ENCODE results near the gene FIZ1.

The FIZ1 gene

GRCh38 chr19:55567708-55568328 lies 31.5 kb downstream of the FIZ1 start:
- DNase-seq: no peak

DNA sequence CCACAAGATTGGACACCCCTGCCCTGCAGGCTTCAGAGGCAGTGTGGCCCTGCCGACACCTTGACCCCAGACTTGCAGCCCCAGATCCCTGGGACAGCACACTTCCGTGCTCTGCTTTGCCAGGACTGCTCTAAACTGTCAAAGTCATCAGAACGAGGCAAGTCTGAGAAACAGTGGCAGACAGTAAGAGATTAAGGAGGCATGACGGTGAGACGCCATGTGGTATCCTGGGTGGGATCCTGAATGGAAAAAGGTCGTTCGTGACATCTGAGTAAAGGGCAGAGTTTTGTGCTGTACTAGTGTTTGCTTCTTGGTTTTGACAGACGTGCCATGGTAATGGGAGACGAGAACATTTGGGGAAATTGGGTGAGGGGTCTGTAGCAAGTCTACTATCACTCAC lies 32.5 kb downstream of the FIZ1 start:
- no peak for DNase-seq

DNA sequence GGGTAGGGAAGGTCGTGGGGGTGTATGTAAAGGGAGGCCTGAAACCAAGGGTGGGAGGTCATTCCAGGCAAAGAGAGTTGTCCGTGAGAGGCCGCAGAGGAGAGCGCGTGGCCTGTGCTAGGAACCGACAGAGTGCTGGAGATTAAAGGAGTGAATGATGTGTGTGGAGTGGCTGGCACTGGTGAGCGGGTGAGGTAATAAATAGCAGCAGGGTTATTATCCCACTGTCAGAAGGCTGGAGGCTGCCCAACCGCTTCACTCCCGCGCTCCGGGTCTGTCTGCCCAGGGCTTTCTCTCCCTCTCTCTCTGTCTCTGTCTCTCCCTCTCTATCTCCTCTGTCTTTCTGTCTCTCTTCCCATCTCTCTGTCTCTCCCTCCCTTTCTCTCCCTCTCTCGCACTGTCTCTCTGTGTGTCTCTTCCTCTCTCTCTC lies 36.0 kb downstream of the FIZ1 start:
- DNase-seq: no peak

DNA sequence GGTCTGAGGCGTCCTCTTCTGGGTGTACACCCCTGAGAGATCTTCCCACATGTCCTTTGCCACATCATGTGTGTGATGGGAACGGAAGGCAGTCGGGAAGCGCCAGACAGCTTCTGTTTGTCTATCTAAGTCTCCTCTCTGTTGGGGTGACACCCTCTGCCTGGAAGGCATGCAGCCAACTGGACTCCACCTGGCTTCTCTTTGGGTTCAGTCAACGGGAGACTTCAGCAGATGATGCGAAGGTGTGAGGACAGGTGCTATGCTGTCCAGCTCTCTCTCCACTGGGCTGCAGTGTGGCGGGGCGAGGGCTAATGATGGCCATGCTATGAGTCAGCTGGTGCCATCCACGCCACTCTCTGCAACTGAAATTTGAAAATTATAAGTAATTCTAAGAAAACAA lies 39.6 kb downstream of the FIZ1 start:
- DNase-seq: no peak

- no peak for DNase-seq
These were observed 44.6 kb downstream of the FIZ1 start for GRCh38 chr19:55554741-55555152.

GRCh38 chr19:55554302-55554701 lies 45.0 kb downstream of the FIZ1 start:
- DNase-seq: no peak

DNA sequence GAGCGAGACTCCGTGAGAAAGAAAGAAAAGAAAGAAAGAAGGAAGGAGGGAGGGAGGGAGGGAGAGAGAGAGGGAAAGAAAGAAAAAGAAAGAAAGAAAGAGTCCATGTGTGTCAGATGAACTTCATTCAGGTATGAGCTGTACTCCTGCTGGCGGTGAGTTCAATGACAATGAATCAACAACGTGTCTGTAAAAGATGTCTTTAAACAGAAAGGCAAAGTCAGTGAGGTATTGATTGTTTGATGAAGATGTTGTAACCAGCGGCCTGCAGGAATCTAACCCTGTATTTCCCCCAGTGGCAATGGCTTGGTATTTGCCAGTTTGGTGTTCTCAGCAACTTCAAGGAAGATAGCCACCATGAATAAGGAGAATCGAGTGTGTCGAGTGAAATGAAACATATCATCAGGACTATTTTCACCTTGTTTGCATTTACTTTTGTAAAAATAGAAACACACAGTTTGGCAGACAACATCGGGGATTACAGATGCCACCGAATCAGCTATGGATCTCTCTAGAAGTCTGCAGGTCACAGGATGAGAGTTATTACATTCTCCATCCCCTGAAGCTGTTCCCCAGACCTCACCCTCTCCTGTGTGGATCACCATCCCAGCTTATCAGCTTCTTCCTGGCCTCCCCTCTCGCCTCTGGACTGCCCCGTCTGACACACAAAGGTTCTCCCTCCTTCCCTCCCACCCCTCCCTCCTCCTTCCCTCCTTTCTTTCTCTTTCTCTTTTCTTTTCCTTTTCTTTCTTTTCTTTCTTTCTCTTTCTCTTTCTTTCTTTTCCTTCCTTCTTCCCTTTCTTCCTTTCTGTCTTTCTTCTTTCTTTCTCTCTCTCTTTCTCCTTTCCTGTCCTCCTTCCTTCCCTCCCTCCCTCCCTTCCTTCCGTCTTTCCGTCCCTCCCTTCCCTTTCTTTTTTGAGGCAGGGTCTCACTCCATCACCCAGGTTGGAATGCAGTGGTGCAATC lies 45.8 kb downstream of the FIZ1 start:
- DNase-seq: no peak

- no peak for DNase-seq
These were observed 46.7 kb downstream of the FIZ1 start for GRCh38 chr19:55552620-55553019.

- no peak for DNase-seq
These were observed 47.1 kb downstream of the FIZ1 start for GRCh38 chr19:55552206-55552605.

GRCh38 chr19:55550321-55550650 lies 49.0 kb downstream of the FIZ1 start:
- no peak for DNase-seq

- DNase-seq: no peak
These were observed 49.6 kb downstream of the FIZ1 start for GRCh38 chr19:55549500-55550320.

DNA sequence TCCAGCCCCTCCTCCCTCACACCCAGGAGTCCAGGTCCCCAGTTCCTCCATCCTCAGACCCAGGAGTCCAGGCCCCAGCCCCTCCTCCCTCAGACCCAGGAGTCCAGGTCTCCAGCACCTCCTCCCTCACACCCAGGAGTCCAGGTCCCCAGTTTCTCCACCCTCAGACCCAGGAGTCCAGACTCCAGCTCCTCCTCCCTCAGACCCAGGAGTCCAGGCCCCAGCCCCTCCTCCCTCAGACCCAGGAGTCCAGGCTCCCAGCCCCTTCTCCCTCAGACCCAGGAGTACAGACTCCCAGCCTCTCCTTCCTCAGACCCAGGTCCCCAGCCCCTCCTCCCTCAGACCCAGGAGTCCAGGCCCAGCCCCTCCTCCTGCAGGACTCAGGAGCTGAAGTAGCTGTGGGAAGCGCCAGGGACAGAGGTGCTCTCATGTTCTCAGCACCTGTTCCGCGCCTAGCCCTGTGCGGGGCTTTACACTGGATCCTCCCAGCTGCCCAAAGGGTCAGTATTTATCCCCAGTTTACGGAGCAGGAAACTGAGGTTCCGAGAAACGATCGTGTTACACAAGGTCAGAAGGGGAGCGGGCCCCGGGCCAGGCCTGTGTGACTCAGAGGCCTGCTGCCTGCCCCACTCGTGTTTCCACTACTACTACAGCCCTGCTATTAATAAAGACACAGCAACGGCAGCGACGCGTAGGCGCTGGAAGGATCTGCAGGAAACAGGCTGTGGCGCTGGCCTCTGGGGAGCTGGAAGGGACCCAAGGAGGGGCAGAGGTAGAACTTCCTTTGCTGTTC lies 52.3 kb downstream of the FIZ1 start:
- no peak for DNase-seq

GRCh38 chr19:55546011-55546410 lies 53.3 kb downstream of the FIZ1 start:
- no peak for DNase-seq

GRCh38 chr19:55545443-55545842 lies 53.9 kb downstream of the FIZ1 start, which contains the start of gene SBK3:
Gene SBK3 (minus strand): TSS chr19:55545543. CDS start chr19:55545543, 0 bp downstream.
- no peak for DNase-seq

DNA sequence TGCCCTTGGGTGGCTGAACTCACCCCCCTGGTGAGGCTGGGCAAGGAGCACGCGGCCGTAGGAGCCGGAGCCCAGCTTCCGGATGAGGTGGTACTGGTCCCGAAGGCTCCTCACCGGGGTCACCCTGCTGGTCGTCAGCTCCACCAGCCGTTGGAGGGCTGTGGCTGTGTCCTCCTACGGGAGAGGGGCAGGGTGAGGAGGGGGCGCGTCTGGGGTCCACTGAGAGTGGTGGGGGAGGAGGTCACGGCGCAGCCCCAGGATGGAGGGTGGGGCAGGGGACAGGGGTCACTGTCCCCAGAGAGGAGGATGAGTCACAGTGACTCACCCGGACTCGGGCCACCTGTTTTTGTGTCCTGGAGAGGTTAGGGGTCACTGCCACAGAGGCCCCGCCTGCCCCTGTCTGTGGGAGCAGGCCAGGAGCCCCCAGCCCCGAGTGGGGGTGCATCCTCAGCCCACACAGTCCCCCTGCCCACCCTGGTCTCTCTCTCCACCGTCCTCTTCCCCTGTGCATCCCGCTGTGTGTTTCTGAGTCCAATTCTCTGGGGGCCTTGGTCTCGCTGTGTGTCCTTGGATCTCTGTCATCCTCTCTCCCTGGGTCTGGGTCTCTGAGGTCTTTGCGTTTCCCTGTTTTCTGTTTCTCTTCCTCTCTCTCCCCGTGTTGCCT lies 54.4 kb downstream of the FIZ1 start:
- no peak for DNase-seq

DNA sequence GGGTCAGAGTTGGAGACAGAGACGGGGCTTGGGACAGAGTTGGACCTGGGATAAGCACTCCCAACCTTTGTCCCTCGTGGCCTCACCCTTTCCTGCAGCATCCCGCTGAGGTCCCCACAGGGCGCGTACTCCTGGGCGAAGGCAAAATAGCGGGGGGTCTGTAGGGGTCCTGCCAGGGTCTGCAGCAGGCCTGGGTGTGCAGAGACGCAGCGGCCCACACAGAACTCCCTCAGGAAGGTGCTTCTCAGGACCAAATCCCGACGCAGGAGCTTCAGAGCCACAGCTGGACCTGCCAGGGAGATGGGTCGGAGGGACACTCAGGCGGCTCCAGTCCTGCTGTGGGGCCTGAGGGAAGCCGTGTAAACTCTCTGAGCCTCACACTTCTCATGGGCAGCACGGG lies 55.3 kb downstream of the FIZ1 start:
- no peak for DNase-seq

DNA sequence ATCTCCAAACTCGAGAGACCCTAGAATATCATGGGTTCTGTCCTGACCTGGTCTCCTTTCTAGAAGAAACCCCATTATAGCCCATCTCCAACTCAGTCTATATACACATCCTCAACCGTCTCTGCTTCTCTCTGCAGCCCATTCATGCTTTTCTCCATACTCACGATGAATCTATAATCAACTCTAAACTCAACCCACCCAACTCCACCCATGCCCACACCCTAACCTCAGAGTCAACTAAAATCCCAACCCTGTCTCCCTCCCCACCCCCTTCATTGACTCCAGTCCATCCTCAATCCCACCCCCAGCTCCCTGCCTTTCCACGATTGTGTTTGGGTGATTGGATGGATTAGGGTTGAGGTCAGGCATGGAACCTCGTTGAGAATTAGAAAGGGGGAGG lies 55.8 kb downstream of the FIZ1 start:
- no peak for DNase-seq

GRCh38 chr19:55542292-55542855 lies 56.9 kb downstream of the FIZ1 start:
- DNase-seq: no peak

Measured in effector CD4-positive, alpha-beta T cell (primary cell).